ENCODE measurements around the gene GTF2E1.

- TF ChIP-seq POLR2A (IDR thresholded peaks at IDR 0.05; ENCODE audit: low read depth, low read length) (no peak), POLR2AphosphoS5 (IDR thresholded peaks at IDR 0.05; ENCODE audit: low read depth, low read length) (no peak)
Observed at GRCh38 chr3:120743556-120744195, 1.1 kb downstream of the GTF2E1 start.

All from GM12892 (cell line).